HG02938 (cell line): ENCODE measurements around the gene PCMTD2.

Experiments
- ATAC-seq: cut with Tn5 transposase; IDR thresholded peaks from one replicate; pipeline ENCODE4 v1.9.1; 2021; ENCODE audit warnings: mild to moderate bottlenecking, moderate library complexity; ENCODE audit not compliant: unreplicated experiment

Gene PCMTD2

DNA sequence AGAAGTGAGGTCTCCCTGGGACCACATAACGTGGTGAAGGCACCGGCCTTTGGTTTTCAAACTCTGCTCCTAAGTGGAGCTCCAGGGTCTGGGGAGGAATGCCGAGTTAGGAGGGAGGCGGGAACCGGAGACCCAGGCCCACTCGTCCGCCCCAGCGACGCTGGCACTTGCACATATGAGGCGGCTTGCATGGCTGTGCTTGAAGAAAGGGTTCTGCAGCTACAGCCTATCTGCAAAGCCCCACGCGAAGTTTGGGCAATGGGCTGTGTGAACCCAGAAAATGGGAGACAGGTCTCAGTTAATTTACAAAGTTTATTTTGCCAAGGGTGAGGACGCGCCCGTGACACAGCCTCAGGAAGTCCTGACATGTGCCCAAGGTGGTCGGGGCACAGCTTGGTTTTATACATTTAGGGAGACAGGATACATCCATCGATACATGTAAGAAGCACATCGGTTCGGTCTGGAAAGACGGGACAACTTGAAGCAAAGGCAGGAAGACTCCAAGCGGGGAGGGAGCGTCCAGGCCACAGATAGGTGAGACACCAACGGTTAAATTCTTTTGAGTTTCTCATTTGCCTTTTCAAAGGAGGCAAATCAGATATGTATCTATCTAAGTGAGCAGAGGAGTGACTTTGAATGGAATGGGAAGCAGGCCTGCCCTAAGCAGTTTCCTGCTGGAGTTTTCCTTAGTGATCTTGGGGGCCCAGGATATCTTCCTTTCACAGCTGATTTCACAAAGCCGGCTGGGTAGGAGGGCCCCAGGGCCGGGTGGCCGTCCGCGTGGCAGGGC is 782 bp upstream of the PCMTD2 start:
- no peak for ATAC-seq

DNA sequence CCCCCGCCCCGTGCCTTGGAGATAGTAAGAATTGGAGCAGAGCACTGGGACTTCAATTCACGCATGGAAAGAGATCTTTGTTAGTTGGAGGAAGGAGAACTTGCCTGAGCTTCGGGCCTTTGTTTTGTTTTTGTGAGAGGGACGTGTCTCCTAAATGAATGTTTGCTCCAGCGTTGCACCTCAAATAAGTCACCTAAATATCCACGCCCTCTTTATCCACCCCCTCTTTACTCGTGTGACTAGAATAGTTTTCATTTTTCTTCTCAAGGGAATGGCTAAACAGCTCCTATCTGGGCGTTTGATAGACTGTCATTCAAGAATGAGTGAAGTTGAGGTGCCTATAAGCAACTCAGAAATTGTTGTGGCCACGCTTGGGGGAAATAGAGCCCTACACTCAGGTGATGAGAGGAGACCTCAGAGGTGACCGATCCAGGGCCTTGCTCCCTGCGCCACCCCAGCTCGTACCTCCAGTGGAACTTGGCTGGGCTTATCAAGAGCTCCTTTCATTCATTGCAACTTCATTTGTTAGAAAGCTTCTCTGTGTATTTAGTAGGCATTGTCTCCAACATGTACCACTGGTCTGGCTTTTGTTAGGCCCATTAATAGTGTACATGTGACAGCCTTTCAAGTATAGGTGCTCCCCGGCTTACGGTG is 861 bp downstream of the PCMTD2 start:
- no peak for ATAC-seq

DNA sequence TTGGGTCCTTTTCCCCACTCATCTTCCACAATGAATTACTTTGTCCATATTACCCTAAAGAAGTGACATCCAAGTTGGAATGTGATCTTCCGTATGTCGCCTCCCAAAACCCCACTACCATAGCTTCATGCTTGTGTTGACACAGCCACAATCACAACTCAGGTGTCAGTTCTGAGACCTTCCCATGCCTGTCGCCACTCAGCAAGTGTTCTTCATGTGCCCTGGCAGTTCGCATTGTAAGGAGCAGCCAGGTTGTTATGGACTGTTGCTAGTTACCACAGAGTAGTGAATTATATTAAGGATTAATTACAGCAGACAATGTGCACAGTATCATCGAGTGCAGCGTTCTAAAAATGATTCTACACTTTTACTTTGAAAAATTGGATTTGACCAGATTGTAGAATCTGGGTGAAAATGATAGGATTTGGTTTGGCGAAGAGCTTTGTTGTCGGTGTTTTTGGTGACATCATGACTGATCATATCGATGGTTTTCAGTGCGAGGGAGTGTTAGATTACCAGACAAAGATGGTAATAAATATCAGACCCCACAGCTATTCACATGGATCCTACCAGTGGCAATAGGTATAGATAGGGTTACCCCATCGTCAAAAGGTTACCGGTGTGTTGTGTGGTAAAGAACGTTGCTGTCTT is 1.7 kb downstream of the PCMTD2 start:
- no peak for ATAC-seq

DNA sequence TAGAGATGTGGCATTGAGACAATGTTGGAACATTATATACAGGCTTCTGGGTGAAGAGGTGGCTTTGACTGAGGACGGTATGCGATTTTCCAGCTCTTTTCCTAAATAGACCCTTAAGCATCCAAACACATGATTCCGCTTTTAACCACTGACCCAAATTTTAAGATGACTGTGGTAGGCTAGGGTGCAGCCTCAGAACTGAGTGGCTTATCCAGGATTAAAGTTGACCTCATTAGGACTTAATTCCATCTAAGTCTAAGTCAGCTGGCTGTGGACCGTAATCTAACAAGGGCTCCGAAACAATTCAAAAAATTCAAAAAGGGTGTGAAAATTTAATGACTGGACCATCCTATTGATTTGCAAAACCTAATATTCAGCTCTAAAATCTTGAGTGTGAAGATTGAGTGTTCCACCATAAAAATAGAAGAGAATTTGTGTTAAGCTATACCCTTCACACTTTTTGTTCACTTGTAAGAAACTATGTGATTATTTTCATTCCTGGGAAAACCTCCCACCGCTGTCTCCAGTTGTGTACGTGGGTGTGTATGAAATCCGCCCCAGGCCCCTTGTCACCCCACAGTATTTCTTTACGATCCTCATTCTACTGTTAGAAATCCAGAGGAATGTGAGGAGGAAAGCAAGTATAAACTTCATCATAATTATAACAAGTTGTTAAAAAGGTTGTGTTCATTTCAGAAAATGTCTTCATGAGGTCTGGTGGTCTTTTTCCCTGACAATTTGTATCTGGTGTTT is 2.7 kb downstream of the PCMTD2 start:
- ATAC-seq, result no peak

DNA sequence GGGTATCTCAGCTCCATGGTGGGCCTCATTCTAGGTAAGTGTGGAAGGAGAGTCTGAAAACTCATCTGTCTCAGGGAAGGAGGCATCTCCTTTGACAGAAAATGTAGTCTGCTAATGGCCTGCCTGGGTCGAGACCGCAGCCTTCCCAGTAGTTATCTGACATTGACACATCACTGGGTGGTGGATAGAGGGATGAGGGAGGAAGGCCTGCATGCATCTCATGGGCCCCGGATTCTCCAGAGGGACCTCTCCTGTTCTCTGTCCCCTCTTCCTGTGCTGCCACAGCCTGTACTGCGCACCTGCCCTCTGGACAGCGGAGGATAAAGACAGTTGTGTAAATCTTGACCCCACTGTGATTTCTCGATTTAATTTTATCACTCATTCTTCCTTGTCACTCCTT is 4.7 kb downstream of the PCMTD2 start:
- no peak for ATAC-seq

DNA sequence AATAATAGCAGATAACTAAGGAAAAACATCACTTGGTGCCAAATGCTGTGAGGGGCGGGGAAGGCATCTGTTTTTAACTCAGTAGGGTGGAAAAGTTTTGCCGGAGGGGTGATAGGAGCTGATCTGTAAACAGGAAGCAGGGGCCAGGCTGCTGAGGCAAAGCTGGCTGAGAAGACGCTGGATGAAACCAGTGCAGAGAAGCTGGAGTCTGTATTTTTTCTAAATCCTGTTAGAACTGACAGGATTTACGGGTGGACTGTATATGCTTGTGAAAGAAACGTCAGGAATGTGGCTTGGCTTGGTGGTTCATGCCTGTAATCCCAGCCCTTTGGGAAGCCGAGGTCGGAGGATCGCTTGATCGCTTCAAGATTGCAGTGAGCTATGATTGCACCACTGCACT is 5.6 kb downstream of the PCMTD2 start:
- ATAC-seq, result no peak

DNA sequence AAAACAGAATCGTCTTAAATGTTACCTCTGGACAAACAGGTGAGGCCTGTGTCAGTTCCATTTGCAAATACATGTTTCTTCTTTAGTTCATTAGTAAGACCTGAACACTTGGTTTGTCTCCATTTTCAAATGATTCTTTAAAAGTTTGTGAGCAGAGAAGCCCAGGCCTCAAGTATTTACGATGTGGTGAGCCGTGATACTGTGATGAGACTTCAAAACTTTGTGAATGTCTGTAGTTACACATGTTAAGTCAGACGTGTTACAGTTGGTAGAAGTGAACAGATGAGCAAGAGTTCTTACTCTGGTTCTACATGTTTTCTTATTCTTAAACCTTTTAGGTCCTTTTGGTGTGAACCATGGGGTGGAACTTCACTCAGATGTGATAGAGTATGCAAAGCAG is 8.5 kb downstream of the PCMTD2 start:
- no peak for ATAC-seq

DNA sequence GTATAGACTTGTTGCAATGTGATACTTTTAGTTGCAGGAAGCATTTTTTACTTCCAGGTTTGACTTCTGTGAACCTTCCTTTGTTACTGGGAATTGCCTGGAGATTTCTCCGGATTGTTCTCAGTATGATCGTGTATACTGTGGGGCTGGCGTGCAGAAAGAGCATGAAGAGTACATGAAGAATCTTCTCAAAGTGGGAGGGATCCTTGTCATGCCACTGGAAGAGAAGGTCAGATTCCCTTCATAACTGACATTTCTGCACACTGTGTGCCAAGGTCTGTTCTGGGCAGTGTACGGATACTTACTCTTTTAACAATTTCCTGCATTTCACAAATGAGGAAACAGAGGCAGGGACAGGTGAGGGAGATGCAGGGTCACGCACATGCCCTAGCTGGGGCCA is 9.7 kb downstream of the PCMTD2 start:
- no peak for ATAC-seq

DNA sequence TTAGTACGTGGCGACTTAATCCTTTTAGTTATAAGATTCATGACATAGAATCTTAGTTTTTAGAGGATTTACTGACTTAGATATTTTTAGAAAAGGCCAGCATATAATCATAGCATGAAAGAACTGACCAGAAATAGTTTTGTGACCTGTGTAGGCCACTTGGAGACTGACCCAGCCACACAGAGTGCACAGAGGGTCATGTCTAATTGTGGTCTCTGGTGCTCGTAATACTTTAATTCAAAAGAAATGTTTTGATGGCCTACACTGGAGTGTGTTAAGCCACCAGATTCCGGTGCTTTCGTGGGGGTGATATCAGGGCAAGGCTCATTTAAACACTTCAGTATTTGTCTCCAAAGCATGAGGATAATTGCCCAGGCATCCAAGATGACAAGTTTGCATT is 11.4 kb downstream of the PCMTD2 start:
- ATAC-seq, result no peak

DNA sequence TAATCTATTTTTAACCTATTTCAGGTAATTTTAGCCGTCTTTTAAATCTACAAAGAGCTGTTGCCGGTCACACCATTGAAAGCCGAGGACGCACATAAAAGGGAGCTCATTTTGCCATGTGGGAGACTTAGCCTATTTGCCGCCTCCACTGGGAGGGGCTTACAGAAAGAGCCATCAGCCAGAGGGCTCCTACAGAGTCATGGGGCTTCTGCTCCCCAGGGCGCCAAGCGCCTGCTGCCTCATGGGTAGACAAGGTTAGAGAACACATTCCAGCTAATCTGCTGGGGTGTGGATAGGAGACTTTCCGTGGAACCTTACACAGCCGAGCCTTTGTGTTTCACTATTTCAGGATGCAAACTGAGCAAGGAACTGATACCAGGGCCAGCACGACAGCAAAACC is 12.6 kb downstream of the PCMTD2 start:
- ATAC-seq, result no peak

DNA sequence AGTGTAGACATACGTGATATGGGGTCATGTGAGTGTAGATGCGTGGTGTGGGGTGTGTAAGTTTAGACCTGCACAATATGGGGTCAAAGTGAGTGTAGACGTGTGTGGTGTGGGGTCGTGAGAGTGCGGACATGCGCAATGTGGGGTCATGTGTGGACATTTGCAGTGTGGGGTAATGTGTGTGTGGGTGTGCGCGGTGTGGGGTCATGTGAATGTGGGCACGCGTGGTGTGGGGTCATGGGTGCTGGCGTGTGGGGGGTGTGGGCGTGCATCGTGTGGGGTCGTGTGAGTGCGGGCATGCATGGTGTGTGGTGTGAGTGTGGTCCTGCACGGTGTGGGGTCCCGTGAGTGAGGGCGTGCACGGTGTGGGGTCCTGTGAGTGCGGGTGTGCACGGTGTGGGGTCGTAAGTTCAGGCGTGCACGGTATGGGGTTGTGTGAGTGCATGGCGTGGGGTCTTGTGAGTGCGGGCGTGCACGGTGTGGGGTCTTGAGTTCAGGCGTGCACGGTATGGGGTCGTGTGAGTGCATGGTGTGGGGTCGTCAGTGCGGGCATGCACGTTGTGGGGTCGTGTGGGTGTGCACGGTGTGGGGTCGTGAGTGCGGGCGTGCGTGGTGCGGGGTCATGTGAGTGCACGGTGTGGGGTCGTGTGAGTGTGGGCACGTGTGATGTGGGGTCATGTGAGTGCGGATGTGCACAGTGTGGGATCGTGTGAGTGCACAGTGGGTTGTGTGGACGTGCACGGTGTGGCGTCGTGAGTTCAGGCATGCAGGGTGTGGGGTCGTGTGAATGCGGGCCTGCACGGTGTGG is 14.3 kb downstream of the PCMTD2 start:
- no peak for ATAC-seq

DNA sequence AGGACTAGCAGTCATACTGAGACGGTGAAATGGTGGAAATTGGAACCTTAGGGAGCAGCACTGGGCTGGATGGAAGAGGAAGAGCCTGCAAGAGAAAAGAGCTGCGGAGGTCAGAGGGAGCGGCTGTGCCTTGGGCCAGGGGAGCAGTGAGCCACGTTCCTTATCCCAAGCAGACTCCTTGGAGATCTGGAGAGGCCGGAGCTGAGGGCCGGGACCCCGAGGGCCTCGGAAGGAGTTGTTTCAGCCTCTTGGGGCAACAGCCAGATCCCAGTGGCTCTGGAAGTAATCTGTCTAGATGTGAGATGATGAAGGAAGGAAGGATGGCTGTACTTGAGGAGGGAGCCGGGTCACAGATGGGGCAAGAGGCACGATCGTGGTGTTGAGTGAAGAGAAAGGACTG is 16.1 kb downstream of the PCMTD2 start:
- ATAC-seq, result no peak

DNA sequence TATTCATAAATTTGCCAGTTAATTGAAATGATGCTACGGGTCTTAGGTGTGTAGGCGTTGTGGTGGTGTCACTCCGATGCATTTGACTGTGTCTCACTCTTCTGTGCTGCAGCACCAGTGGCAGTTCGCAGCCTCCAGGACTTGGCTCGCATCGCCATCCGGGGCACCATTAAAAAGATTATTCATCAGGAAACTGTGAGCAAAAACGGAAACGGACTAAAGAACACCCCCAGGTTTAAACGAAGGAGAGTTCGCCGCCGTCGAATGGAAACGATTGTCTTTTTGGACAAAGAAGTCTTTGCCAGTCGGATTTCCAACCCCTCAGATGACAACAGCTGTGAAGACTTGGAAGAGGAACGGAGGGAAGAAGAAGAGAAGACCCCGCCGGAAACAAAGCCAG is 17.6 kb downstream of the PCMTD2 start:
- ATAC-seq, result no peak

DNA sequence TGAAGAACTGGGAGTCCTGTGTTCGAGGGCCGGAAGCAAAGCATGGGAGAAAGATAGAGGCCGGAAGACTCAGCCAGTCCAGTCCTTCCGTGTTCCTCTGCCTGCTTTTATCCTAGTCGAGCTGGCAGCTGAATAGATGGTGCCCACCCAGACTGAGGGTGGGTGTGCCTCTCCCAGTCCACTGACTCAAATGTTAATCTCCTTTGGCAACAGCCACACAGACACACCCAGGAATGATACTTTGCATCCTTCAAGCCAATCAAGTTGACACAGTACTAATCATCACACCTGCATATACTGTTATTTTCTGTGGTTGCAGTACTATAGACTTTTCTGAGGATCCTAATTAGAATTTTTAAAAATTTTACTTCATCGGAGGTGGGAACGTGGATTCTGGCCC is 21.3 kb downstream of the PCMTD2 start:
- no peak for ATAC-seq

DNA sequence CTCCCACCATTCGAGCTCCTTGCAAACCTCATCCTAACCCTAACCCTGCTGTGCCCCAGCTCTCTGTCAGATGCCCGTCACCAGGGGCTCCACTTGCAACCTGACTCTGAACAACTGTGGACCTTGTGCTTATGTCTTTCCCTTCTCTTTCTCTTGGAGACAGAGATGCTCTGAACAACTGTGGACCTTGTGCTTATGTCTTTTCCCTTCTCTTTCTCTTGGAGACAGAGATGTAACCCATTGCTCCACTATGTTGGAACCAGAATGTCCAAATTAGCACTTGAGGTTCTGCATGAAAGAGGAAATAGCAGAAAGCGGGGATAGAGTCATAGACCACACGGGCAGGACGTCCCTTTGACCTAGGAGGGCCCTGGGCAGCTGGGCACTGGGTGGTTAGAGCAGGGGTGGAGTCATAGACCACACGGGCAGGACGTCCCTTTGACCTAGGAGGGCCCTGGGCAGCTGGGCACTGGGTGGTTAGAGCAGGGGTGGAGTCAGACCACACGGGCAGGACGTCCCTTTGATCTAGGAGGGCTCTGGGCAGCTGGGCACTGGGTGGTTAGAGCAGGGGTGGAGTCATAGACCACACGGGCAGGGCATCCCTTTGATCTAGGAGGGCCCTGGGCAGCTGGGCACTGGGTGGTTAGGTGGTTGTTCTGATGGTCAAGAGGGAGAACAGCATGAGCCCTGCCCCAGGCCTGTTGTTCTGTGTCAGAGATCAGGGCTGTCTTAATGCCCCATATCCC is 22.2 kb downstream of the PCMTD2 start:
- no peak for ATAC-seq

DNA sequence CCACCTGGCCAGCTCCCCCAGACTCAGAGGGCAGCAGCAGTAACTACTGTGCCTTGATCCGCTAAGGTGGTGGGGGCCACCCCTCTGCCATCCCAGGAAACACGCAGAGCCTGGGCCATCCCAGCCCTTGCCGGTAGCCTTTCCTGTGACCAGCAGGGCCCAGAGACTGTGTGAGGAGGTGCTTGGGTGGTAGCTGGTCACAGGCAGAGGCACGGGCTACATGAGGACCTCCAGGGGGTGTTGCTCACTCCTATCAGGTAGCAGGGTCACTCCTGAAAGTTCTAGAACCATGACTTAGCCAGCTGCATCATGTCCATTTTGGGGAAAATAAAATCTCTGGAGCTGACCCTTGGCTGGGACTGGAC is 22.8 kb downstream of the PCMTD2 start:
- no peak for ATAC-seq

DNA sequence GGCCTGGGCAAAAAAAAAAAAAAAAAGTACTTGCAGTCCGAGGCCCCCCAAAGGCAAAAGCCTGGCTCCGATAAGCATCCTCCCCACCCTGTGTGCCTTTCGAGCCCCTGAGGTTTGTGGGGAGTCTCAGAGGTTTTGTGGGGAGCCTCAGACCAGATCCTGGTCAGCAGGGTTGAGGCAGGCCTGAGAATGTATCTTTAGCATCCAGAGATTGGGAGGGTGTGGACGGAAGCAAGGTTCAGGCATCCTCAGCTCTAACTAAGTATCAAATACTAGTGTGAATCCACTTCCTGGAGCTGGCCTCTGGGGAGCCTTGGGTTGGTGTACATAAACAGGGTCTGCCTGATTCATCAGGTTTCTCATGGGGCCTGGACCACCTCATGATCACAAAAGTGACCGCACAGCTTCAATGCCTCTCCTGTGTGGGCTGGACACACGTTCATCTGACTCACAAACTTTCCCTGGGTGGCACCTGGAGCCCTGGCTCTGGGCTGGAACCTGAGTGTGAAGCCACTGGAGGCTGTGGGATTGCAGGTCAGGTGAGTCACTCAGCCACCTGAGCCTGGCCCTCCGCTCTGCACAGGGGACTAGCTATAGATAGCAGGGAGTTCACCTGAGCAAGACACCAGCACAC is 24.4 kb downstream of the PCMTD2 start:
- no peak for ATAC-seq

DNA sequence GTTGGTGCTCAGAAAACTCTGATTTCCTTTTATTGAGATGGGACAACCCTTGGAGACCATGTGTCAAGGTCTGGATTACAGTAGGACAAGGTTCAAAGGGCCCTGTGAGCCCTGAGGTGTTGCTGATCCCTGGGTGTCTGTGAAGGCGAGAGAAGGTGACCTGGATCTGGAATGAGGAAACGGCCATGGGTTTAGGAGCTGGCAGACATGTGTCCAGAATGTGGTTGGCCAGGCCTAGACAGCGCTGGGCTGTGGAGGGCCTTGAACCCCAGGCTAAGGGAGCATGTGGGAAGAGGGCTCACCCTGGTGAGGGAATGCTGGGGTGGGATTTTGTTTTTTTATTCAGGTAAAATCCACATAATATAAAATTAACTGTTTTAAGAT is 24.9 kb downstream of the PCMTD2 start:
- no peak for ATAC-seq

DNA sequence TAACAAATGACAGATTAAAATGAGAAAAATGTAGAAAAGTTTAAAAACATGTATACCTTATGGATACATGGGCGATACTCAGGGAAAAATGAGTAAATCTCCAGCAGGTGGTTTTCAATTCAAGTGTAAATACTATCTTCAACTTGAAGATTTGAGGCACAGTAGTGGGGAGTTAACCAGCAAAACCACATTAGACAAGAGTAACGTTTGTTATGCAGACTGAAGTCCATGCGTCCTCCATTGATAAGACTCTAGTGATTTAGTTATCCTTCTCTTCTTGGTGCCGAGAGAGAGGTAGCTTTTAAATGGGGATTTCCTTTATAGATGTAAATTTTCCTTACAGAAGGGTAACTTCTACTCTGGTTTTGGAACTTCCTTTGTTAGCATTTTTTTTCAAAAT is 28.1 kb downstream of the PCMTD2 start:
- ATAC-seq, result no peak
